HG03135 (cell line): Measurements from ENCODE around the gene AP1AR.
"Not testable (repeated sequence)": the region's sequence is repeated elsewhere in the genome, so short reads cannot be mapped to it uniquely, and the experiment has no call there.

ENCODE experiments used
- ATAC-seq: cut with Tn5 transposase; IDR thresholded peaks from one replicate; pipeline ENCODE4 v1.9.1; 2021; ENCODE audit warnings: mild to moderate bottlenecking, moderate library complexity; ENCODE audit not compliant: unreplicated experiment

AP1AR gene

GRCh38 chr4:112231779-112232713, at the start of gene AP1AR:
Gene AP1AR (plus strand): TSS chr4:112231787. CDS start chr4:112232092, 305 bp downstream.
- ATAC-seq: peak; percentile 68

- ATAC-seq: no peak
Measured at GRCh38 chr4:112182604-112183003, 49.0 kb upstream of the AP1AR start.

GRCh38 chr4:112183252-112183651, 48.3 kb upstream of the AP1AR start:
- ATAC-seq: no peak

- ATAC-seq: no peak
Measured at GRCh38 chr4:112184438-112184837, 47.1 kb upstream of the AP1AR start.

GRCh38 chr4:112185334-112185733, 46.3 kb upstream of the AP1AR start:
- no peak for ATAC-seq

- ATAC-seq: no peak
Measured at GRCh38 chr4:112185740-112186670, 45.6 kb upstream of the AP1AR start.

GRCh38 chr4:112189754-112190153, 41.8 kb upstream of the AP1AR start:
- no peak for ATAC-seq

GRCh38 chr4:112190684-112191083, 40.9 kb upstream of the AP1AR start:
- no peak for ATAC-seq

GRCh38 chr4:112196461-112196860, 35.1 kb upstream of the AP1AR start:
- ATAC-seq: no peak

GRCh38 chr4:112199041-112199440, 32.5 kb upstream of the AP1AR start:
- no peak for ATAC-seq

GRCh38 chr4:112201915-112202505, 29.6 kb upstream of the AP1AR start:
- no peak for ATAC-seq

- no peak for ATAC-seq
Measured at GRCh38 chr4:112203593-112203992, 28.0 kb upstream of the AP1AR start.

- ATAC-seq: no peak
Measured at GRCh38 chr4:112206431-112206830, 25.2 kb upstream of the AP1AR start.

- not testable (repeated sequence) for ATAC-seq
Measured at GRCh38 chr4:112208137-112209095, 23.2 kb upstream of the AP1AR start.

- ATAC-seq: no peak
Measured at GRCh38 chr4:112210777-112211176, 20.8 kb upstream of the AP1AR start.

- ATAC-seq: no peak
Measured at GRCh38 chr4:112213091-112213490, 18.5 kb upstream of the AP1AR start.

- ATAC-seq: no peak
Measured at GRCh38 chr4:112213856-112214255, 17.7 kb upstream of the AP1AR start.

GRCh38 chr4:112214390-112215264, 17.0 kb upstream of the AP1AR start:
- no peak for ATAC-seq

- no peak for ATAC-seq
Measured at GRCh38 chr4:112219826-112220366, 11.7 kb upstream of the AP1AR start.
